Transverse colon (tissue), 4 donors: ENCODE results near the gene GPC6.

Experiments
- EP300 ChIP-seq: sonication (generic); formaldehyde crosslinking; IDR thresholded peaks from one replicate; pipeline ENCODE4 v1.6.1; 2017; ENCODE audit warnings: antibody characterized with exemption, low read depth
- POLR2A ChIP-seq: fragments of 450-650 bp; IDR thresholded peaks from one replicate; pipeline ENCODE4 v1.6.1; 2016; ENCODE audit warnings: antibody characterized with exemption, mild to moderate bottlenecking, moderate library complexity
- POLR2AphosphoS5 ChIP-seq, 3 donors: sonication (generic); formaldehyde crosslinking; IDR thresholded peaks; one replicate each; pipeline ENCODE4 v1.6.1; 2016; ENCODE audit warnings: antibody characterized with exemption in 3 of 3
- TF ChIP-seq, protein P1 (sequence below), 5 experiments: fragments of 200-600 bp in 3 of 5; fragments of 450-650 bp in 2 of 5; sonication (generic) in 3 of 5; IDR thresholded peaks; 1 replicate in 2 of 5; 2 replicates in 3 of 5; pipeline ENCODE4 v1.5.1; 2016 to 2017; ENCODE audit warnings: antibody characterized with exemption in 5 of 5, inconsistent platforms in 3 of 5, mild to moderate bottlenecking in 2 of 5, moderate library complexity in 1 of 5

DNA sequence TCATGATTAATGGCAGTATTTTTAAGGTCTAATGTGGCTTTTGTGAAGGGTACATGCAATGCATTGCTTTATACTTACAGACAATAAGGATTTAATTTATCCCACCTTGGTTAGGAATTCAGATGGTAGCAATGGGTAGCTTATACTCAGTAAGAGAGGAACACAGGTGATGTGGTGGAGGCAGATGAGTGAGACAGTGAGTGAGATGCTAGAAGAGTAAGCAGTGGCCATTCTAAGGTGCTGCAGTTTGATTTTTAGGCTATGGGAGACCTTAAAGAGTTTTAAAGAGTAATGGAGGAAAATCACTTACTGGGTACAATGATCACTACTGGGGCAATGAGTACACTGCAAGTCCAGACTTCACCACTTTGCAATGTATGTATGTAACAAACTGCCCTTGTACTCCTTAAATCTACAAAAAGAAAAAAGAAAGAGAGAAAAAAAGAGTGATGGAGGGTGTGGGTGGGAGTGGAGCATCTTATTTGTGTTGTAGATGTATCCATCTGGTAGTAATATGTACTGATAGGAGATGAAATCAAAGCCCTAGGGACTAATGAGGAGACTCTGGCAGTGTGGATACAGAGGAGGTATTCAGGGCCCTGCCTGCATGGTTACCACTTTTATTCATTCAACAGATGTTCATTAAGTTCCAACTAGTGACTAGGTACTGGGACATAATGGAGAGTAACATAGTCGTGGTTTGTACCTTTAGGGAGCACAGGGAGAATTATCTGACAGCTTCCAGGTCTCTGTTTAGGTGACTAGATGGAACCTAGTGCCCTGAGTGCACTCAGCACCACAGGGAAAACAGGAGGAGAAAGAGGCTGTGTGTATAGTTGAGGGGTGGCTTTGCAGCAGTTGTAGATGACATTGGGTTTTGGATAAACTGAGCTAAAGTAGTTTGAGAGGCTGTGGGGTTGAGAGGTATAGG is 99.0 kb downstream of the GPC6 start:
- TF ChIP-seq, protein P1, sequence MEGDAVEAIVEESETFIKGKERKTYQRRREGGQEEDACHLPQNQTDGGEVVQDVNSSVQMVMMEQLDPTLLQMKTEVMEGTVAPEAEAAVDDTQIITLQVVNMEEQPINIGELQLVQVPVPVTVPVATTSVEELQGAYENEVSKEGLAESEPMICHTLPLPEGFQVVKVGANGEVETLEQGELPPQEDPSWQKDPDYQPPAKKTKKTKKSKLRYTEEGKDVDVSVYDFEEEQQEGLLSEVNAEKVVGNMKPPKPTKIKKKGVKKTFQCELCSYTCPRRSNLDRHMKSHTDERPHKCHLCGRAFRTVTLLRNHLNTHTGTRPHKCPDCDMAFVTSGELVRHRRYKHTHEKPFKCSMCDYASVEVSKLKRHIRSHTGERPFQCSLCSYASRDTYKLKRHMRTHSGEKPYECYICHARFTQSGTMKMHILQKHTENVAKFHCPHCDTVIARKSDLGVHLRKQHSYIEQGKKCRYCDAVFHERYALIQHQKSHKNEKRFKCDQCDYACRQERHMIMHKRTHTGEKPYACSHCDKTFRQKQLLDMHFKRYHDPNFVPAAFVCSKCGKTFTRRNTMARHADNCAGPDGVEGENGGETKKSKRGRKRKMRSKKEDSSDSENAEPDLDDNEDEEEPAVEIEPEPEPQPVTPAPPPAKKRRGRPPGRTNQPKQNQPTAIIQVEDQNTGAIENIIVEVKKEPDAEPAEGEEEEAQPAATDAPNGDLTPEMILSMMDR (IDR thresholded peaks at IDR 0.05) = no peak
- no peak for TF ChIP-seq POLR2A
- TF ChIP-seq EP300 = no peak
- TF ChIP-seq POLR2AphosphoS5 (IDR thresholded peaks at IDR 0.05) = no peak
